ENCODE measurements around the gene LETMD1.

The LETMD1 gene

GRCh38 chr12:51019927-51020326 is 28.2 kb upstream of the LETMD1 start:
- H3K36me3 Mint-ChIP-seq, result no peaks in the 10 kb centered on the region
- no peaks in the 10 kb centered on the region for H3K9me3 Mint-ChIP-seq
- H3K27ac Mint-ChIP-seq, result no peak overlapping the region
- H3K4me1 Mint-ChIP-seq, result peaks cover 28% of the 10 kb centered on the region
- no peak for ATAC-seq
- no peaks in the 10 kb centered on the region for H3K27me3 Mint-ChIP-seq
- H3K4me3 Mint-ChIP-seq, result no peak overlapping the region

GRCh38 chr12:51020448-51021182 is 27.5 kb upstream of the LETMD1 start:
- peaks cover 34% of the 10 kb centered on the region for H3K4me1 Mint-ChIP-seq
- ATAC-seq, result no peak
- no peak overlapping the region for H3K27ac Mint-ChIP-seq

GRCh38 chr12:51021694-51022093 is 26.4 kb upstream of the LETMD1 start:
- Mint-ChIP-seq H3K9me3 (no peaks in the 10 kb centered on the region), H3K27me3 (no peaks in the 10 kb centered on the region), H3K4me3 (no peak overlapping the region), H3K27ac (peak overlapping the region; percentile 40), H3K4me1 (peaks cover 36% of the 10 kb centered on the region), H3K36me3 (no peaks in the 10 kb centered on the region)
- no peak for ATAC-seq

More at GRCh38 chr12:51020448-51021182, 27.5 kb upstream of the LETMD1 start:
- Mint-ChIP-seq H3K9me3 (no peaks in the 10 kb centered on the region), H3K36me3 (no peaks in the 10 kb centered on the region), H3K27me3 (no peaks in the 10 kb centered on the region), H3K4me3 (no peak overlapping the region)

GRCh38 chr12:51023625-51024382 is 24.3 kb upstream of the LETMD1 start:
- peaks cover 34% of the 10 kb centered on the region for H3K4me1 Mint-ChIP-seq
- peak overlapping the region; percentile 95 for H3K4me3 Mint-ChIP-seq
- ATAC-seq, result no peak
- no peaks in the 10 kb centered on the region for H3K9me3 Mint-ChIP-seq
- peak overlapping the region; percentile 86 for H3K27ac Mint-ChIP-seq
- no peaks in the 10 kb centered on the region for H3K27me3 Mint-ChIP-seq
- no peaks in the 10 kb centered on the region for H3K36me3 Mint-ChIP-seq

- Mint-ChIP-seq H3K9me3 (no peaks in the 10 kb centered on the region), H3K36me3 (no peaks in the 10 kb centered on the region), H3K4me1 (peaks cover 34% of the 10 kb centered on the region), H3K27me3 (no peaks in the 10 kb centered on the region), H3K4me3 (peak overlapping the region; percentile 95), H3K27ac (peak overlapping the region; percentile 86)
- no peak for ATAC-seq
Observed at GRCh38 chr12:51025338-51025835, 22.7 kb upstream of the LETMD1 start.

- no peaks in the 10 kb centered on the region for H3K27me3 Mint-ChIP-seq
- ATAC-seq, result peak; percentile 99
- peak within 1 kb of the TSS; percentile 95 for H3K4me3 Mint-ChIP-seq
- H3K36me3 Mint-ChIP-seq, result no peaks in the 10 kb centered on the region
- peak within 1 kb of the TSS; percentile 86 for H3K27ac Mint-ChIP-seq
- H3K4me1 Mint-ChIP-seq, result peaks cover 34% of the 10 kb centered on the region
- H3K9me3 Mint-ChIP-seq, result no peaks in the 10 kb centered on the region
Observed at GRCh38 chr12:51025836-51026638, 22.1 kb upstream of the LETMD1 start, which contains the start of gene SLC11A2. TSS of gene SLC11A2 (minus strand) at chr12:51026384. CDS start at chr12:51010728, 15,656 bp downstream.

- no peak overlapping the region for H3K27ac Mint-ChIP-seq
Observed at GRCh38 chr12:51027342-51027835, 20.7 kb upstream of the LETMD1 start.

GRCh38 chr12:51028126-51028812 is 19.9 kb upstream of the LETMD1 start:
- Mint-ChIP-seq H3K36me3 (no peaks in the 10 kb centered on the region), H3K27me3 (no peaks in the 10 kb centered on the region), H3K4me3 (no peak overlapping the region), H3K4me1 (peaks cover 24% of the 10 kb centered on the region), H3K9me3 (no peaks in the 10 kb centered on the region), H3K27ac (no peak overlapping the region)
- no peak for ATAC-seq

More at GRCh38 chr12:51027342-51027835, 20.7 kb upstream of the LETMD1 start:
- Mint-ChIP-seq H3K27me3 (no peaks in the 10 kb centered on the region), H3K4me3 (peak overlapping the region; percentile 10), H3K9me3 (no peaks in the 10 kb centered on the region), H3K36me3 (no peaks in the 10 kb centered on the region), H3K4me1 (peaks cover 24% of the 10 kb centered on the region)
- no peak for ATAC-seq

- H3K27ac Mint-ChIP-seq, result no peak overlapping the region
- no peaks in the 10 kb centered on the region for H3K9me3 Mint-ChIP-seq
- H3K36me3 Mint-ChIP-seq, result no peaks in the 10 kb centered on the region
- peaks cover 24% of the 10 kb centered on the region for H3K4me1 Mint-ChIP-seq
- H3K4me3 Mint-ChIP-seq, result no peak overlapping the region
- ATAC-seq, result no peak
- no peaks in the 10 kb centered on the region for H3K27me3 Mint-ChIP-seq
Observed at GRCh38 chr12:51028813-51029150, 19.3 kb upstream of the LETMD1 start.

GRCh38 chr12:51033048-51033447 is 15.1 kb upstream of the LETMD1 start:
- Mint-ChIP-seq H3K27ac (no peak overlapping the region), H3K9me3 (no peaks in the 10 kb centered on the region), H3K36me3 (no peaks in the 10 kb centered on the region), H3K27me3 (no peaks in the 10 kb centered on the region), H3K4me3 (no peak overlapping the region), H3K4me1 (no peaks in the 10 kb centered on the region)
- no peak for ATAC-seq

- no peaks in the 10 kb centered on the region for H3K36me3 Mint-ChIP-seq
- no peak overlapping the region for H3K27ac Mint-ChIP-seq
- no peaks in the 10 kb centered on the region for H3K9me3 Mint-ChIP-seq
- no peak overlapping the region for H3K4me3 Mint-ChIP-seq
- H3K27me3 Mint-ChIP-seq, result no peaks in the 10 kb centered on the region
- no peaks in the 10 kb centered on the region for H3K4me1 Mint-ChIP-seq
- ATAC-seq, result no peak
Observed at GRCh38 chr12:51033457-51034089, 14.6 kb upstream of the LETMD1 start.

- Mint-ChIP-seq H3K9me3 (no peaks in the 10 kb centered on the region), H3K27ac (no peak overlapping the region), H3K27me3 (no peaks in the 10 kb centered on the region), H3K36me3 (no peaks in the 10 kb centered on the region), H3K4me1 (no peaks in the 10 kb centered on the region), H3K4me3 (no peak overlapping the region)
- no peak for ATAC-seq
Observed at GRCh38 chr12:51036279-51036678, 11.8 kb upstream of the LETMD1 start.

GRCh38 chr12:51048661-51049251 is 629 bp downstream of the LETMD1 start:
- ATAC-seq, result no peak
- H3K4me3 Mint-ChIP-seq, result peak overlapping the region; percentile 97
- no peaks in the 10 kb centered on the region for H3K27me3 Mint-ChIP-seq
- peaks cover 18% of the 10 kb centered on the region for H3K36me3 Mint-ChIP-seq
- H3K27ac Mint-ChIP-seq, result peak overlapping the region; percentile 92
- H3K9me3 Mint-ChIP-seq, result no peaks in the 10 kb centered on the region
- H3K4me1 Mint-ChIP-seq, result peaks cover 28% of the 10 kb centered on the region

- Mint-ChIP-seq H3K9me3 (no peaks in the 10 kb centered on the region), H3K36me3 (peaks cover 18% of the 10 kb centered on the region), H3K27ac (peak overlapping the region; percentile 92), H3K4me3 (peak overlapping the region; percentile 97), H3K4me1 (peaks cover 28% of the 10 kb centered on the region), H3K27me3 (no peaks in the 10 kb centered on the region)
- ATAC-seq, result no peak
Observed at GRCh38 chr12:51049525-51049924, 1.4 kb downstream of the LETMD1 start.

Measured in stimulated activated memory B cell treated with anti-CD40 and anti-IgM and Interleukin-4, amounts not matched to agents 10 μg/mL and 1 μg/mL and 100 μg/mL, for 72 hours (primary cell).